ENCODE measurements around the gene NDUFB10.
"Not testable (repeated sequence)": the region's sequence is repeated elsewhere in the genome, so short reads cannot be mapped to it uniquely, and the experiment has no call there.

NDUFB10 gene

GRCh38 chr16:1929578-1930337, 29.6 kb upstream of the NDUFB10 start:
- TF ChIP-seq, protein P1, sequence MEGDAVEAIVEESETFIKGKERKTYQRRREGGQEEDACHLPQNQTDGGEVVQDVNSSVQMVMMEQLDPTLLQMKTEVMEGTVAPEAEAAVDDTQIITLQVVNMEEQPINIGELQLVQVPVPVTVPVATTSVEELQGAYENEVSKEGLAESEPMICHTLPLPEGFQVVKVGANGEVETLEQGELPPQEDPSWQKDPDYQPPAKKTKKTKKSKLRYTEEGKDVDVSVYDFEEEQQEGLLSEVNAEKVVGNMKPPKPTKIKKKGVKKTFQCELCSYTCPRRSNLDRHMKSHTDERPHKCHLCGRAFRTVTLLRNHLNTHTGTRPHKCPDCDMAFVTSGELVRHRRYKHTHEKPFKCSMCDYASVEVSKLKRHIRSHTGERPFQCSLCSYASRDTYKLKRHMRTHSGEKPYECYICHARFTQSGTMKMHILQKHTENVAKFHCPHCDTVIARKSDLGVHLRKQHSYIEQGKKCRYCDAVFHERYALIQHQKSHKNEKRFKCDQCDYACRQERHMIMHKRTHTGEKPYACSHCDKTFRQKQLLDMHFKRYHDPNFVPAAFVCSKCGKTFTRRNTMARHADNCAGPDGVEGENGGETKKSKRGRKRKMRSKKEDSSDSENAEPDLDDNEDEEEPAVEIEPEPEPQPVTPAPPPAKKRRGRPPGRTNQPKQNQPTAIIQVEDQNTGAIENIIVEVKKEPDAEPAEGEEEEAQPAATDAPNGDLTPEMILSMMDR (conservative IDR thresholded peaks at IDR 0.05): peak; percentile 93
- peak overlapping the region; percentile 51; the same call in 1 of the 2 replicates for H3K27ac ChIP-seq

GRCh38 chr16:1930338-1930720, 29.0 kb upstream of the NDUFB10 start:
- no peak overlapping the region for H3K27ac ChIP-seq
- TF ChIP-seq, protein P1 (conservative IDR thresholded peaks at IDR 0.05): no peak

- H3K27ac ChIP-seq: no peak overlapping the region
- TF ChIP-seq, protein P1 (conservative IDR thresholded peaks at IDR 0.05): peak; percentile 60
Observed at GRCh38 chr16:1932050-1933028, 27.0 kb upstream of the NDUFB10 start.

DNA sequence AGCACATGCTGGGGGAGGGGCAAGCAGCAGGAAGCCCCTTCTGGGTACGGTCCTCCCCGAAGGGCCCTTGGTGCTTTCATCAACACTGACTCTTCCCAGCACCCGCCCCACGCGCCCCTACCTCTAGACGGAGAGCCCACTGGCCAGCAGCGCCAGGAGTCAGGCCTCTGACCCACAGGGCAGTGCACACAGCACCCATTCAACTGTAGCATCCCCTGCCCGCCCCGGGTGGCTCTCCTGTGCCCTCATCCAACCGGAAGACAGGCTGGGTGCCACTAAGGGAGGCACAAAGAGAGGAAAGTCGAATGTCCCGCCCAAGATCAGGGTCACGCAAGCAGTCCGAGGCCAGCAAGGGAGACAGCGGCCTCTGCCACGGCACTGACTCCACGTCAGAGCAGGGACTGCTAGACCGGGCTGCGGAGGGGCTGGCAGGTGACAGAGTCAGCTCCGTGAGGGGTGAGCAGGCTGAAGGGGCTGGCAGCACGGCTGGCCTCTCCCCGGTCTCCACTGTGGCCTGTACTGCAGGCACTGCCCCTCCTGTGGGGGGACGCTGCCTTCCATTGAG, 26.2 kb upstream of the NDUFB10 start:
- TF ChIP-seq, protein P1 (conservative IDR thresholded peaks at IDR 0.05): no peak
- H3K27ac ChIP-seq: no peak overlapping the region

GRCh38 chr16:1936945-1937479, 22.3 kb upstream of the NDUFB10 start:
- TF ChIP-seq, protein P1 (conservative IDR thresholded peaks at IDR 0.05): no peak
- no peak overlapping the region for H3K27ac ChIP-seq

DNA sequence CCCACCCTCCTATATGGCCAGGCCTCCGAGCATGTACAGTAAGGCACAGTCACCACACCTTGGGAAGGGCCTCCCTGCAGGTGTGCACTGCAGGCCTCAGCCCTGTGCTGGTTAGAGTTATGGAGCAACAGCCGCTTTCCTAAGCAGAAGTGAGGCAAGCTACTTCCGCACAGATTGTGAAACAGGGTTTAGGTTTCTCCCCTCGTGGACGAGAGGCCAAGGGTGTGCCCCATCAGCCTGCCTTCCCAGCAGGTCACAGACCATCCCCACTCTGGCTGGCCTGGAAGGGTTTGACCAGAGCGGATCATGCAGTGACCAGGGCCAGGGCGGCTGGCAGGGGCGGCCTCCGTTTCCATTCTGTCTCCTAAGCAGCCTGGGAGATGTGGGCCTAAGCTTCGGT, 21.0 kb upstream of the NDUFB10 start:
- H3K27ac ChIP-seq: no peak overlapping the region
- TF ChIP-seq, protein P1 (conservative IDR thresholded peaks at IDR 0.05): no peak

GRCh38 chr16:1938910-1939309, 20.4 kb upstream of the NDUFB10 start:
- TF ChIP-seq, protein P1 (conservative IDR thresholded peaks at IDR 0.05): no peak

GRCh38 chr16:1939833-1940232, 19.5 kb upstream of the NDUFB10 start:
- not testable (repeated sequence) for H3K27ac ChIP-seq

More at GRCh38 chr16:1938910-1939309, 20.4 kb upstream of the NDUFB10 start:
- no peak overlapping the region for H3K27ac ChIP-seq

Measured in VCaP (cell line).